Testis (tissue), 2 donors: ENCODE measurements around the gene AFAP1L2.

Experiments
- CTCF ChIP-seq, 3 experiments: fragments of 450-650 bp in 2 of 3; fragments of 200-600 bp in 1 of 3; sonication (generic) in 1 of 3; IDR thresholded peaks; one replicate each; pipeline ENCODE4 v1.5.1; 2016 to 2019; ENCODE audit warnings: antibody characterized with exemption in 3 of 3, mild to moderate bottlenecking in 2 of 3, moderate library complexity in 1 of 3
- POLR2A ChIP-seq: fragments of 450-650 bp; IDR thresholded peaks from one replicate; pipeline ENCODE4 v1.6.1; 2017; ENCODE audit warnings: antibody characterized with exemption, mild to moderate bottlenecking, moderate library complexity

GRCh38 chr10:114272696-114273095 is 131.6 kb downstream of the AFAP1L2 start:
- TF ChIP-seq POLR2A (no peak), CTCF (IDR thresholded peaks at IDR 0.05) (no peak)
